ENCODE measurements around the gene GJA4.

DNA sequence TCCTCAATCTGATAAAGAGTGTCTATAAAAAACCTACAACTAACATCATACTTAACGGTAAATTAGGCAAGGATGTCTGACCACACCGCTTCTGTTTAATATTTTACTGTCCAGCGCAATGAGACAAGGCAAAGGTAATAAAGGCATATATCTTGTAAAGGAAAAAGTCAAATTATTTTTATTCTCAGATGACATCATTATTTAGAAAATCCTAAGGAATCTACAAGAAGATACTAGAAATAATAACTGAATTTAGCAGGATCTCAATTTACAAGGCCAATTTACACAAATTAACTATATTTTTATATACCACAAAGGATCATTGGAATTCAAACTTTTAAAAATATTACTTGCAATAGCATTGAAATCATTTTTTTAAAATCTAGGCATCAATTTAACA is 29.4 kb downstream of the GJA4 start:
- TF ChIP-seq POU2F2 (IDR thresholded peaks at IDR 0.05; ENCODE audit: low read depth, low read length) (no peak), POLR2A (IDR thresholded peaks at IDR 0.05; ENCODE audit: low read depth, low read length) (no peak), POLR2AphosphoS5 (IDR thresholded peaks at IDR 0.05; ENCODE audit: low read depth, low read length) (no peak), SPI1 (IDR thresholded peaks at IDR 0.05; ENCODE audit: low read depth, low read length) (no peak), TAF1 (IDR thresholded peaks at IDR 0.05; ENCODE audit: low read depth, low read length) (no peak)
